GM18907 (cell line): Measurements from ENCODE around the gene TECPR1.

Source experiments
- ATAC-seq: cut with Tn5 transposase; IDR thresholded peaks from one replicate; pipeline ENCODE4 v1.9.1; 2021; ENCODE audit warnings: mild to moderate bottlenecking, moderate library complexity; ENCODE audit not compliant: unreplicated experiment

Gene TECPR1

GRCh38 chr7:98248156-98248555, 3.9 kb downstream of the TECPR1 start:
- no peak for ATAC-seq

- no peak for ATAC-seq
Measured at GRCh38 chr7:98244871-98245270, 7.2 kb downstream of the TECPR1 start.

GRCh38 chr7:98242934-98243333, 9.1 kb downstream of the TECPR1 start:
- no peak for ATAC-seq

- no peak for ATAC-seq
Measured at GRCh38 chr7:98242342-98242741, 9.7 kb downstream of the TECPR1 start.

- no peak for ATAC-seq
Measured at GRCh38 chr7:98241674-98242241, 10.3 kb downstream of the TECPR1 start.

GRCh38 chr7:98240961-98241673, 10.9 kb downstream of the TECPR1 start:
- ATAC-seq: no peak

- no peak for ATAC-seq
Measured at GRCh38 chr7:98238976-98239375, 13.1 kb downstream of the TECPR1 start.

- ATAC-seq: no peak
Measured at GRCh38 chr7:98238076-98238475, 14.0 kb downstream of the TECPR1 start.

GRCh38 chr7:98236355-98237185, 15.5 kb downstream of the TECPR1 start:
- no peak for ATAC-seq

GRCh38 chr7:98235901-98236300, 16.1 kb downstream of the TECPR1 start:
- ATAC-seq: no peak

- ATAC-seq: no peak
Measured at GRCh38 chr7:98234429-98235147, 17.4 kb downstream of the TECPR1 start.

GRCh38 chr7:98233219-98234070, 18.6 kb downstream of the TECPR1 start:
- no peak for ATAC-seq

GRCh38 chr7:98232799-98233198, 19.2 kb downstream of the TECPR1 start:
- no peak for ATAC-seq

- no peak for ATAC-seq
Measured at GRCh38 chr7:98232263-98232585, 19.8 kb downstream of the TECPR1 start.

GRCh38 chr7:98231493-98232262, 20.4 kb downstream of the TECPR1 start:
- no peak for ATAC-seq

GRCh38 chr7:98230746-98231471, 21.1 kb downstream of the TECPR1 start:
- no peak for ATAC-seq

GRCh38 chr7:98229991-98230745, 21.9 kb downstream of the TECPR1 start:
- no peak for ATAC-seq

GRCh38 chr7:98229441-98229840, 22.6 kb downstream of the TECPR1 start:
- ATAC-seq: no peak
